ACC112 (cell line): ENCODE data around the gene METTL1.
A peak's percentile ranks its signal among the peaks of the same experiment; 100 is the strongest.

Experiments
- H2AFZ ChIP-seq: fragments of 200-600 bp; sonication (generic); one replicate; pipeline ENCODE4 v1.6.0; 2017; ENCODE audit warnings: antibody characterized with exemption, low read length; ENCODE audit not compliant: unreplicated experiment
- H3K27ac ChIP-seq: fragments of 200-600 bp; sonication (generic); 2 replicates; pipeline ENCODE4 v1.5.1; 2014; ENCODE audit warnings: low read depth, mild to moderate bottlenecking, antibody characterized with exemption, low read length, moderate library complexity
- H3K27me3 ChIP-seq: fragments of 200-600 bp; sonication (generic); 2 replicates; pipeline ENCODE4 v1.6.1; 2014; ENCODE audit warnings: mild to moderate bottlenecking, antibody characterized with exemption, low read length, moderate library complexity, mixed read lengths; ENCODE audit not compliant: insufficient read depth
- H3K36me3 ChIP-seq: fragments of 200-600 bp; sonication (generic); 2 replicates; pipeline ENCODE4 v1.6.1; 2016; ENCODE audit warnings: mild to moderate bottlenecking, antibody characterized with exemption, low read length, moderate library complexity, mixed read lengths; ENCODE audit not compliant: insufficient read depth
- H3K4me1 ChIP-seq: fragments of 200-600 bp; sonication (generic); one replicate; pipeline ENCODE4 v1.6.1; 2016; ENCODE audit warnings: low read length, mixed read lengths; ENCODE audit not compliant: insufficient read depth, unreplicated experiment, control insufficient read depth
- H3K4me3 ChIP-seq: fragments of 200-600 bp; sonication (generic); 2 replicates; pipeline ENCODE4 v1.5.1; 2014; ENCODE audit warnings: mild to moderate bottlenecking, low read depth, low read length
- H3K79me2 ChIP-seq: fragments of 200-600 bp; sonication (generic); one replicate; pipeline ENCODE4 v1.6.0; 2016; ENCODE audit warnings: low read length; ENCODE audit not compliant: control insufficient read depth, unreplicated experiment, insufficient read depth

The METTL1 gene

GRCh38 chr12:57753756-57754337 lies 18.1 kb downstream of the METTL1 start:
- Histone ChIP-seq H3K4me1 (peaks cover 13% of the 10 kb centered on the region), H3K79me2 (peaks cover 28% of the 10 kb centered on the region), H3K4me3 (no peak overlapping the region), H3K27me3 (peaks cover 29% of the 10 kb centered on the region), H3K27ac (no peak overlapping the region), H3K36me3 (peaks cover 12% of the 10 kb centered on the region), H2AFZ (no peak overlapping the region)

GRCh38 chr12:57752668-57753000 lies 19.3 kb downstream of the METTL1 start:
- Histone ChIP-seq H2AFZ (peak overlapping the region; percentile 70), H3K27ac (0 out of 2 replicates have a peak overlapping the region, but pooled peaks have one; percentile 14), H3K27me3 (peaks cover 29% of the 10 kb centered on the region), H3K79me2 (peaks cover 28% of the 10 kb centered on the region), H3K36me3 (peaks cover 20% of the 10 kb centered on the region), H3K4me1 (peaks cover 13% of the 10 kb centered on the region), H3K4me3 (peak overlapping the region; percentile 93)

- Histone ChIP-seq H3K79me2 (peaks cover 28% of the 10 kb centered on the region), H3K27ac (peak within 1 kb of the TSS; percentile 80), H2AFZ (peak within 1 kb of the TSS; percentile 70)
Measured at GRCh38 chr12:57751788-57752667, 19.9 kb downstream of the METTL1 start, which contains the start of gene CDK4. CDK4 (minus strand) TSS chr12:57752310; CDS start chr12:57751717, 593 bp downstream.

GRCh38 chr12:57751432-57751787 lies 20.5 kb downstream of the METTL1 start:
- H3K36me3 ChIP-seq, result peaks cover 22% of the 10 kb centered on the region
- peaks cover 13% of the 10 kb centered on the region for H3K4me1 ChIP-seq
- peak overlapping the region; percentile 93 for H3K4me3 ChIP-seq
- H2AFZ ChIP-seq, result no peak overlapping the region
- peaks cover 28% of the 10 kb centered on the region for H3K79me2 ChIP-seq
- peaks cover 23% of the 10 kb centered on the region for H3K27me3 ChIP-seq
- peak overlapping the region; percentile 80 for H3K27ac ChIP-seq

More at GRCh38 chr12:57751788-57752667, 19.9 kb downstream of the METTL1 start, which contains the start of gene CDK4:
- peaks cover 29% of the 10 kb centered on the region for H3K27me3 ChIP-seq
- H3K4me1 ChIP-seq, result peaks cover 13% of the 10 kb centered on the region
- peaks cover 20% of the 10 kb centered on the region for H3K36me3 ChIP-seq
- H3K4me3 ChIP-seq, result peak within 1 kb of the TSS; percentile 93

- Histone ChIP-seq H3K79me2 (peaks cover 28% of the 10 kb centered on the region), H3K4me1 (peaks cover 13% of the 10 kb centered on the region), H3K27ac (peak overlapping the region; percentile 80; the same call in 1 of the 2 replicates), H3K4me3 (peak overlapping the region; percentile 93), H3K27me3 (peaks cover 17% of the 10 kb centered on the region), H3K36me3 (peaks cover 28% of the 10 kb centered on the region), H2AFZ (no peak overlapping the region)
Measured at GRCh38 chr12:57750561-57751431, 21.1 kb downstream of the METTL1 start.

- Histone ChIP-seq H3K36me3 (peaks cover 29% of the 10 kb centered on the region), H3K4me1 (peaks cover 13% of the 10 kb centered on the region), H3K27me3 (peaks cover 8% of the 10 kb centered on the region), H3K27ac (no peak overlapping the region), H3K79me2 (peaks cover 28% of the 10 kb centered on the region), H2AFZ (no peak overlapping the region), H3K4me3 (no peak overlapping the region)
Measured at GRCh38 chr12:57749061-57749460, 22.8 kb downstream of the METTL1 start.

GRCh38 chr12:57746025-57746424 lies 25.9 kb downstream of the METTL1 start:
- H3K4me1 ChIP-seq, result peaks cover 6% of the 10 kb centered on the region
- peaks cover 17% of the 10 kb centered on the region for H3K79me2 ChIP-seq
- H3K4me3 ChIP-seq, result peak overlapping the region; percentile 96
- H3K27me3 ChIP-seq, result peaks cover 3% of the 10 kb centered on the region
- H3K36me3 ChIP-seq, result peaks cover 29% of the 10 kb centered on the region
- no peak overlapping the region for H2AFZ ChIP-seq
- no peak overlapping the region for H3K27ac ChIP-seq

GRCh38 chr12:57745485-57745881 lies 26.4 kb downstream of the METTL1 start:
- peaks cover 8% of the 10 kb centered on the region for H3K27me3 ChIP-seq
- peaks cover under 1% of the 10 kb centered on the region for H3K4me1 ChIP-seq
- H2AFZ ChIP-seq, result peak overlapping the region; percentile 71
- H3K27ac ChIP-seq, result peak overlapping the region; percentile 88
- peaks cover 12% of the 10 kb centered on the region for H3K79me2 ChIP-seq
- H3K36me3 ChIP-seq, result peaks cover 25% of the 10 kb centered on the region
- peak overlapping the region; percentile 96 for H3K4me3 ChIP-seq

GRCh38 chr12:57744777-57745484 lies 27.0 kb downstream of the METTL1 start, which contains the start of gene TSPAN31:
TSPAN31 (plus strand) TSS chr12:57745039; CDS start chr12:57745155, 116 bp downstream.
- Histone ChIP-seq H3K36me3 (peaks cover 20% of the 10 kb centered on the region; the same call in 1 of the 2 replicates), H3K27me3 (peaks cover 14% of the 10 kb centered on the region), H3K27ac (peak within 1 kb of the TSS; percentile 88), H2AFZ (peak within 1 kb of the TSS; percentile 71), H3K4me3 (peak within 1 kb of the TSS; percentile 96), H3K79me2 (peaks cover 7% of the 10 kb centered on the region), H3K4me1 (no peaks in the 10 kb centered on the region)
